Measurements from ENCODE around the gene UXS1.

GRCh38 chr2:106094131-106094841, 99.8 kb downstream of the UXS1 start:
- TF ChIP-seq CTCF (IDR thresholded peaks at IDR 0.05) (no peak), POLR2A (IDR thresholded peaks at IDR 0.05) (no peak)

Data from sigmoid colon (tissue), 3 donors.